H9 (cell line): ENCODE data around the gene DEPP1. TPM values are rescaled to one million over a fixed set of nuclear protein-coding genes. Genes with fewer than 3 reads are reported as not detected.

Experiments used
- DNase-seq: peaks from one replicate; pipeline ENCODE4 v3.0.0-alpha.2; 2017
- H2AFZ ChIP-seq: one replicate; pipeline ENCODE4 v1.6.1; 2013; ENCODE audit warnings: mild to moderate bottlenecking, low read length, control low read depth, moderate library complexity
- H2AK5ac ChIP-seq: 2 replicates; pipeline ENCODE4 v1.6.1; 2013; ENCODE audit warnings: low read length, control low read depth, mixed read lengths; ENCODE audit not compliant: insufficient read length
- H2BK120ac ChIP-seq: one replicate; pipeline ENCODE4 v1.6.1; 2013; ENCODE audit warnings: low read depth, mild to moderate bottlenecking, low read length, control low read depth, inconsistent platforms; ENCODE audit not compliant: poor library complexity, severe bottlenecking
- H2BK12ac ChIP-seq: 2 replicates; pipeline ENCODE4 v1.6.1; 2013; ENCODE audit warnings: low read length, control low read depth, mixed read lengths, low read depth; ENCODE audit not compliant: insufficient read length
- H2BK15ac ChIP-seq: 2 replicates; pipeline ENCODE4 v1.6.1; 2013; ENCODE audit warnings: low read depth, low read length, control low read depth
- H2BK20ac ChIP-seq: one replicate; pipeline ENCODE4 v1.6.1; 2013; ENCODE audit warnings: low read depth, mild to moderate bottlenecking, low read length, control low read depth, inconsistent platforms; ENCODE audit not compliant: poor library complexity, severe bottlenecking
- H2BK5ac ChIP-seq: 2 replicates; pipeline ENCODE4 v1.6.1; 2013; ENCODE audit warnings: low read length, control low read depth, mixed read lengths; ENCODE audit not compliant: insufficient read length
- H3K14ac ChIP-seq: 2 replicates; pipeline ENCODE4 v1.6.1; 2013; ENCODE audit warnings: low read length, control low read depth; ENCODE audit not compliant: insufficient read depth
- H3K18ac ChIP-seq: 2 replicates; pipeline ENCODE4 v1.6.1; 2013; ENCODE audit warnings: low read depth, mild to moderate bottlenecking, mixed read lengths, low read length, control low read depth; ENCODE audit not compliant: insufficient read length
- H3K23ac ChIP-seq: 2 replicates; pipeline ENCODE4 v1.6.1; 2013; ENCODE audit warnings: low read length, control low read depth, mixed read lengths, low read depth; ENCODE audit not compliant: insufficient read length
- H3K23me2 ChIP-seq: 2 replicates; pipeline ENCODE4 v1.6.1; 2013; ENCODE audit warnings: low read depth, mild to moderate bottlenecking, mixed read lengths, low read length, control low read depth; ENCODE audit not compliant: insufficient read length, poor library complexity, severe bottlenecking
- H3K27ac ChIP-seq: 2 replicates; pipeline ENCODE4 v1.5.1; 2013; ENCODE audit warnings: low read length, control low read depth, mixed read lengths, low read depth; ENCODE audit not compliant: insufficient read length
- H3K27me3 ChIP-seq: 2 replicates; pipeline ENCODE4 v1.6.1; 2013; ENCODE audit warnings: low read length, control low read depth, inconsistent platforms; ENCODE audit not compliant: insufficient read depth
- H3K4ac ChIP-seq: 2 replicates; pipeline ENCODE4 v1.6.1; 2013; ENCODE audit warnings: low read depth, mild to moderate bottlenecking, control low read depth, inconsistent platforms, low read length, moderate library complexity
- H3K4me1 ChIP-seq: 2 replicates; pipeline ENCODE4 v1.6.1; 2013; ENCODE audit warnings: low read length, control low read depth, inconsistent platforms; ENCODE audit not compliant: insufficient read depth
- H3K4me2 ChIP-seq: 2 replicates; pipeline ENCODE4 v1.6.1; 2013; ENCODE audit warnings: low read length, control low read depth, mixed read lengths; ENCODE audit not compliant: insufficient read length, insufficient read depth
- H3K56ac ChIP-seq: 2 replicates; pipeline ENCODE4 v1.6.1; 2013; ENCODE audit warnings: low read depth, mild to moderate bottlenecking, mixed read lengths, low read length, control low read depth; ENCODE audit not compliant: insufficient read length
- H3K79me1 ChIP-seq: 2 replicates; pipeline ENCODE4 v1.6.1; 2013; ENCODE audit warnings: low read depth, mild to moderate bottlenecking, moderate library complexity, low read length, control low read depth, inconsistent platforms; ENCODE audit not compliant: insufficient read depth, poor library complexity, severe bottlenecking
- H3K79me2 ChIP-seq: 2 replicates; pipeline ENCODE4 v1.6.1; 2013; ENCODE audit warnings: low read length, control low read depth, inconsistent platforms; ENCODE audit not compliant: insufficient read depth
- H3K9ac ChIP-seq: 2 replicates; pipeline ENCODE4 v1.6.1; 2013; ENCODE audit warnings: low read length, control low read depth, mixed read lengths; ENCODE audit not compliant: insufficient read length; ENCODE audit errors: extremely low read depth
- H3K9me3 ChIP-seq: one replicate; pipeline ENCODE4 v1.6.1; 2013; ENCODE audit warnings: low read depth, low read length, inconsistent platforms; ENCODE audit not compliant: control insufficient read depth
- H3T11ph ChIP-seq: one replicate; pipeline ENCODE4 v1.6.1; 2013; ENCODE audit warnings: mild to moderate bottlenecking, low read length, control low read depth, inconsistent platforms
- H4K20me1 ChIP-seq: one replicate; pipeline ENCODE4 v1.6.1; 2013; ENCODE audit not compliant: control insufficient read depth, insufficient read length, insufficient read depth
- H4K5ac ChIP-seq: 2 replicates; pipeline ENCODE4 v1.6.1; 2013; ENCODE audit warnings: low read depth, mild to moderate bottlenecking, mixed read lengths, low read length, control low read depth; ENCODE audit not compliant: insufficient read length
- H4K8ac ChIP-seq: replicated peaks from 2 replicates; pipeline ENCODE4 v1.6.1; 2013; ENCODE audit warnings: low read length, control low read depth, mixed read lengths, low read depth; ENCODE audit not compliant: insufficient read length
- H4K91ac ChIP-seq: 2 replicates; pipeline ENCODE4 v1.6.1; 2013; ENCODE audit warnings: low read depth, mild to moderate bottlenecking, moderate library complexity, mixed read lengths, low read length, control low read depth; ENCODE audit not compliant: insufficient read length
- H3K27ac Mint-ChIP-seq, 3 experiments: 2 replicates in 2 of 3; 3 replicates in 1 of 3; pipeline ENCODE4 v1.8.0; 2020 to 2021; ENCODE audit warnings: mixed read lengths in 3 of 3, mild to moderate bottlenecking in 1 of 3, moderate library complexity in 1 of 3
- H3K27me3 Mint-ChIP-seq: 2 replicates; pipeline ENCODE4 v1.8.0; 2021; ENCODE audit warnings: low read depth, mild to moderate bottlenecking, moderate library complexity, mixed read lengths
- H3K36me3 Mint-ChIP-seq, 3 experiments: 2 replicates in 2 of 3; 3 replicates in 1 of 3; pipeline ENCODE4 v1.8.0; 2020 to 2021; ENCODE audit warnings: low read depth in 3 of 3, mixed read lengths in 3 of 3; ENCODE audit not compliant: insufficient read depth in 1 of 3
- H3K4me1 Mint-ChIP-seq, 2 experiments: 2 replicates each; pipeline ENCODE4 v1.8.0; 2020; ENCODE audit warnings: mixed read lengths in 2 of 2
- H3K4me3 Mint-ChIP-seq, 2 experiments: 2 replicates in 1 of 2; 3 replicates in 1 of 2; pipeline ENCODE4 v1.8.0; 2020 to 2021; ENCODE audit warnings: mild to moderate bottlenecking in 2 of 2, mixed read lengths in 2 of 2, moderate library complexity in 1 of 2
- H3K9me3 Mint-ChIP-seq, 2 experiments: 2 replicates in 1 of 2; 3 replicates in 1 of 2; pipeline ENCODE4 v1.8.0; 2020; ENCODE audit warnings: mild to moderate bottlenecking in 2 of 2, mixed read lengths in 2 of 2, moderate library complexity in 1 of 2
- WGBS: extraction: QIAGEN DNeasy Blood & Tissue Kit; methylation state at CpG from one replicate; pipeline ENCODE4 v1.1.7; 2013; ENCODE audit warnings: missing lambda C conversion rate, low lambda C conversion rate, mixed read lengths; ENCODE audit not compliant: insufficient read length; ENCODE audit errors: extremely low coverage; 5-methylcytosine and 5-hydroxymethylcytosine counted together
- total RNA-seq: library from RNA; stranded (reverse); gene quantifications from 2 replicates; pipeline ENCODE4 v1.2.1, GENCODE V29; 2021
- TF ChIP-seq, protein P1 (sequence below): fragments of 200-600 bp; sonication (generic); conservative IDR thresholded peaks from 3 replicates; pipeline ENCODE4 v1.8.0; 2021; ENCODE audit warnings: antibody characterized with exemption, mild to moderate bottlenecking

The DEPP1 gene
- total RNA-seq, 1 experiment from 2014 or later = 2.4 TPM

DNA sequence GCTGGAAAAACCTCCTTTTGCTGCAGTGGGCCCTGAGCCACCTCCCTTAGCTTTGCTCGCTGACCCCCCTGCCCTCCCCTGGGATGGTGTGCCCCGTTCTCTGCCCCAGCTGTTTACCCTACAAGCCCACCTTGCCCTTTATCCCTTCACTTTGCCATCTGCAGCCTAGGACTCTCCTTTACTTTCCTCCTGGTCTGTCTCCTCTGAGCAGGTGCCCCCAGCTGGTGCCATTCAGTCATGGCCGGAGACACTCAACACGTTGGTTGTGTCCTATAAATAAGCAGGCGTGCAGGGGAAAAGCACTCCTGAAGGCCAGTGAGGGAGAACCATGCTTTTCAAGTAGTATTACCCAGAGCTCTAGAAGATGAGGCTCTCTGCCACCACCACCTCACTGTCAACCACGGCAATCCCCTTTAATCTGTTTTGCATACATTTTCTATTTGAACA, 12.9 kb downstream of the DEPP1 start:
- Histone ChIP-seq H3K4me1 (peaks cover 19% of the 10 kb centered on the region), H3K9me3 (no peaks in the 10 kb centered on the region), H4K5ac (no peak overlapping the region), H3K9ac (no peak overlapping the region), H2BK20ac (no peak overlapping the region), H2AFZ (no peak overlapping the region), H4K20me1 (no peaks in the 10 kb centered on the region), H3K79me1 (no peaks in the 10 kb centered on the region), H3K27ac (no peak overlapping the region), H4K91ac (no peak overlapping the region), H3K79me2 (no peaks in the 10 kb centered on the region), H2BK5ac (no peak overlapping the region), H2AK5ac (no peak overlapping the region), H3K23me2 (no peaks in the 10 kb centered on the region), H2BK15ac (no peak overlapping the region), H4K8ac (no peak overlapping the region), H3K23ac (no peak overlapping the region), H3K27me3 (no peaks in the 10 kb centered on the region), H3K56ac (no peak overlapping the region), H3K14ac (no peak overlapping the region), H3K4me2 (no peak overlapping the region), H2BK120ac (no peak overlapping the region), H3K4ac (no peak overlapping the region), H2BK12ac (no peak overlapping the region), H3K18ac (no peak overlapping the region), H3T11ph (no peak overlapping the region)
- DNase-seq = peak; percentile 26
- Mint-ChIP-seq H3K9me3 (no peaks in the 10 kb centered on the region; a peak in 2 of 5 replicates), H3K4me3 (peak overlapping the region in 1 of 2 experiments; percentile 21; a peak in 2 of 5 replicates), H3K4me1 (peaks cover 63 to 64% of the 10 kb centered on the region in 2 experiments), H3K27me3 (peaks cover 6% of the 10 kb centered on the region), H3K36me3 (peaks cover 3 to 14% (median 4%) of the 10 kb centered on the region in 3 experiments; a peak in 6 of 7 replicates), H3K27ac (peak overlapping the region in 1 of 3 experiments; percentile 4; a peak in 1 of 7 replicates)
- TF ChIP-seq, protein P1, sequence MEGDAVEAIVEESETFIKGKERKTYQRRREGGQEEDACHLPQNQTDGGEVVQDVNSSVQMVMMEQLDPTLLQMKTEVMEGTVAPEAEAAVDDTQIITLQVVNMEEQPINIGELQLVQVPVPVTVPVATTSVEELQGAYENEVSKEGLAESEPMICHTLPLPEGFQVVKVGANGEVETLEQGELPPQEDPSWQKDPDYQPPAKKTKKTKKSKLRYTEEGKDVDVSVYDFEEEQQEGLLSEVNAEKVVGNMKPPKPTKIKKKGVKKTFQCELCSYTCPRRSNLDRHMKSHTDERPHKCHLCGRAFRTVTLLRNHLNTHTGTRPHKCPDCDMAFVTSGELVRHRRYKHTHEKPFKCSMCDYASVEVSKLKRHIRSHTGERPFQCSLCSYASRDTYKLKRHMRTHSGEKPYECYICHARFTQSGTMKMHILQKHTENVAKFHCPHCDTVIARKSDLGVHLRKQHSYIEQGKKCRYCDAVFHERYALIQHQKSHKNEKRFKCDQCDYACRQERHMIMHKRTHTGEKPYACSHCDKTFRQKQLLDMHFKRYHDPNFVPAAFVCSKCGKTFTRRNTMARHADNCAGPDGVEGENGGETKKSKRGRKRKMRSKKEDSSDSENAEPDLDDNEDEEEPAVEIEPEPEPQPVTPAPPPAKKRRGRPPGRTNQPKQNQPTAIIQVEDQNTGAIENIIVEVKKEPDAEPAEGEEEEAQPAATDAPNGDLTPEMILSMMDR = no peak
- no CpG with 5 or more reads among the region's 6 CpGs for WGBS
